Measurements from ENCODE around the gene HLA-G. TPM values are rescaled to one million over a fixed set of nuclear protein-coding genes. Genes with fewer than 3 reads are reported as not detected.
A peak's percentile ranks its signal among the peaks of the same experiment; 100 is the strongest.

The HLA-G gene
- total RNA-seq, 1 donor from 2014 or later: 0.38 TPM

GRCh38 chr6:29834564-29835436, 7.2 kb downstream of the HLA-G start:
- H3K9me3 Mint-ChIP-seq (ENCODE audit: low read depth): no peaks in the 10 kb centered on the region
- TF ChIP-seq, protein P1, sequence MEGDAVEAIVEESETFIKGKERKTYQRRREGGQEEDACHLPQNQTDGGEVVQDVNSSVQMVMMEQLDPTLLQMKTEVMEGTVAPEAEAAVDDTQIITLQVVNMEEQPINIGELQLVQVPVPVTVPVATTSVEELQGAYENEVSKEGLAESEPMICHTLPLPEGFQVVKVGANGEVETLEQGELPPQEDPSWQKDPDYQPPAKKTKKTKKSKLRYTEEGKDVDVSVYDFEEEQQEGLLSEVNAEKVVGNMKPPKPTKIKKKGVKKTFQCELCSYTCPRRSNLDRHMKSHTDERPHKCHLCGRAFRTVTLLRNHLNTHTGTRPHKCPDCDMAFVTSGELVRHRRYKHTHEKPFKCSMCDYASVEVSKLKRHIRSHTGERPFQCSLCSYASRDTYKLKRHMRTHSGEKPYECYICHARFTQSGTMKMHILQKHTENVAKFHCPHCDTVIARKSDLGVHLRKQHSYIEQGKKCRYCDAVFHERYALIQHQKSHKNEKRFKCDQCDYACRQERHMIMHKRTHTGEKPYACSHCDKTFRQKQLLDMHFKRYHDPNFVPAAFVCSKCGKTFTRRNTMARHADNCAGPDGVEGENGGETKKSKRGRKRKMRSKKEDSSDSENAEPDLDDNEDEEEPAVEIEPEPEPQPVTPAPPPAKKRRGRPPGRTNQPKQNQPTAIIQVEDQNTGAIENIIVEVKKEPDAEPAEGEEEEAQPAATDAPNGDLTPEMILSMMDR (IDR thresholded peaks at IDR 0.05; ENCODE audit: unreplicated experiment): peak; percentile 89
- no peaks in the 10 kb centered on the region for H3K36me3 Mint-ChIP-seq (ENCODE audit: insufficient read depth)
- peaks cover 79% of the 10 kb centered on the region for H3K27me3 Mint-ChIP-seq
- no peak overlapping the region for H3K27ac Mint-ChIP-seq
- no peaks in the 10 kb centered on the region for H3K4me1 Mint-ChIP-seq (ENCODE audit: low read depth)
- H3K4me3 Mint-ChIP-seq (ENCODE audit: low read depth): no peak overlapping the region
- DNase-seq (ENCODE audit: low spot score, unreplicated experiment): peak; percentile 29

GRCh38 chr6:29839917-29840316, 12.3 kb downstream of the HLA-G start:
- no peak for DNase-seq (ENCODE audit: low spot score, unreplicated experiment)
- H3K9me3 Mint-ChIP-seq (ENCODE audit: low read depth): peaks cover 3% of the 10 kb centered on the region
- no peak overlapping the region for H3K4me3 Mint-ChIP-seq (ENCODE audit: low read depth)
- H3K4me1 Mint-ChIP-seq (ENCODE audit: low read depth): no peaks in the 10 kb centered on the region
- H3K27me3 Mint-ChIP-seq: peaks cover 62% of the 10 kb centered on the region
- TF ChIP-seq, protein P1 (IDR thresholded peaks at IDR 0.05; ENCODE audit: unreplicated experiment): no peak
- H3K27ac Mint-ChIP-seq: no peak overlapping the region
- H3K36me3 Mint-ChIP-seq (ENCODE audit: insufficient read depth): no peaks in the 10 kb centered on the region

GRCh38 chr6:29841030-29841429, 13.4 kb downstream of the HLA-G start:
- peaks cover 63% of the 10 kb centered on the region for H3K27me3 Mint-ChIP-seq
- H3K27ac Mint-ChIP-seq: no peak overlapping the region
- no peaks in the 10 kb centered on the region for H3K36me3 Mint-ChIP-seq (ENCODE audit: insufficient read depth)
- DNase-seq (ENCODE audit: low spot score, unreplicated experiment): no peak
- H3K9me3 Mint-ChIP-seq (ENCODE audit: low read depth): peaks cover 3% of the 10 kb centered on the region
- no peaks in the 10 kb centered on the region for H3K4me1 Mint-ChIP-seq (ENCODE audit: low read depth)
- no peak overlapping the region for H3K4me3 Mint-ChIP-seq (ENCODE audit: low read depth)
- TF ChIP-seq, protein P1 (IDR thresholded peaks at IDR 0.05; ENCODE audit: unreplicated experiment): no peak

DNA sequence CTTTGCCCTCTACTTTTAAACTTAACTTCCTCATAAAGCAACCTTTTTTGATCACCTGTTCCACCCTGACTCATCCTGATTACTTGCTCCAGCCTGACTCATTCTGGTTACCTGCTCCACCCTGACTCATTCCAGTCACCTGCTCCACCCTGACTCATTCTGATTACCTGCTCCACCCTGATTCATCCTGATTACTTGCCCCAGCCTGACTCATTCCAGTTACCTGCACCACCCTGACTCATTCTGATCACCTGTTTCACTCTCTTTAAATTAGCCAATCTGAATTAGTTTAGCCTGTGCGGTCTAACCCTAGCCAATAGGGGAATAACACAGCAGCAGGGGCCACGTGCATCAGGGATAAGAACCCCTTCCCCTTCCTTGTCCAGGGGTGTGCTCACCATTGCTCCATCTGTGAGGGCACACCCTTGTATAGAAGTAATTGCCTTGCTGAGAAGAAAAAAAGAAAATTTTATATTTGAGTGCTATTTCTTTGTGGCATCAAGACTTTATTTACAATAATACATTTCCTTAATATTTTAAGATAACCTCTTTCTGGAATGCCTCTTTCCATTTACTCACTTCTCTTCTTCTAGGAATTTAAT, 17.9 kb downstream of the HLA-G start:
- no peaks in the 10 kb centered on the region for H3K36me3 Mint-ChIP-seq (ENCODE audit: insufficient read depth)
- H3K4me1 Mint-ChIP-seq (ENCODE audit: low read depth): no peaks in the 10 kb centered on the region
- TF ChIP-seq, protein P1 (IDR thresholded peaks at IDR 0.05; ENCODE audit: unreplicated experiment): no peak
- no peak for DNase-seq (ENCODE audit: low spot score, unreplicated experiment)
- peaks cover 3% of the 10 kb centered on the region for H3K9me3 Mint-ChIP-seq (ENCODE audit: low read depth)
- H3K27ac Mint-ChIP-seq: no peak overlapping the region
- H3K27me3 Mint-ChIP-seq: peaks cover 67% of the 10 kb centered on the region
- H3K4me3 Mint-ChIP-seq (ENCODE audit: low read depth): no peak overlapping the region

GRCh38 chr6:29847871-29848630, 20.4 kb downstream of the HLA-G start:
- Mint-ChIP-seq H3K4me1 (ENCODE audit: low read depth) (no peaks in the 10 kb centered on the region), H3K9me3 (ENCODE audit: low read depth) (no peaks in the 10 kb centered on the region), H3K4me3 (ENCODE audit: low read depth) (no peak overlapping the region), H3K27ac (no peak overlapping the region), H3K27me3 (peaks cover 68% of the 10 kb centered on the region), H3K36me3 (ENCODE audit: insufficient read depth) (no peaks in the 10 kb centered on the region)
- DNase-seq (ENCODE audit: low spot score, unreplicated experiment): peak; percentile 80
- TF ChIP-seq, protein P1 (IDR thresholded peaks at IDR 0.05; ENCODE audit: unreplicated experiment): peak; percentile 97
